Neutrophil (primary cell): Measurements from ENCODE around the gene PTPRD.

Experiments
- H3K27ac ChIP-seq: fragments of 200-600 bp; sonication (generic); 2 replicates; pipeline ENCODE4 v1.5.1; 2016; ENCODE audit warnings: mild to moderate bottlenecking, moderate library complexity
- H3K27me3 ChIP-seq: fragments of 200-600 bp; sonication (generic); 2 replicates; pipeline ENCODE4 v1.6.0; 2016; ENCODE audit warnings: mild to moderate bottlenecking
- H3K36me3 ChIP-seq: fragments of 200-600 bp; sonication (generic); 2 replicates; pipeline ENCODE4 v1.5.1; 2017
- H3K4me1 ChIP-seq, 2 experiments: fragments of 200-600 bp in 1 of 2; sonication (generic) in 1 of 2; 1 replicate in 1 of 2; 2 replicates in 1 of 2; pipeline versions ENCODE4 v1.5.1 to v1.6.1; 2013 to 2016; ENCODE audit warnings: low read depth in 1 of 2, low read length in 1 of 2, mild to moderate bottlenecking in 1 of 2, moderate library complexity in 1 of 2; ENCODE audit not compliant: control insufficient read depth in 1 of 2, insufficient read depth in 1 of 2
- H3K4me3 ChIP-seq, 2 experiments: fragments of 200-600 bp in 1 of 2; sonication (generic) in 1 of 2; 1 replicate in 1 of 2; 2 replicates in 1 of 2; pipeline ENCODE4 v1.5.1; 2013 to 2016; ENCODE audit warnings: low read depth in 1 of 2, low read length in 1 of 2, mild to moderate bottlenecking in 1 of 2, moderate library complexity in 1 of 2
- H3K9me3 ChIP-seq: fragments of 200-600 bp; sonication (generic); 2 replicates; pipeline ENCODE4 v1.5.1; 2016
- CTCF ChIP-seq: fragments of 200-600 bp; sonication (generic); IDR thresholded peaks from 2 replicates; pipeline ENCODE4 v1.5.1; 2016; ENCODE audit warnings: antibody characterized with exemption

Gene PTPRD

GRCh38 chr9:9679433-9679832 lies 933.4 kb downstream of the PTPRD start:
- Histone ChIP-seq H3K4me3 (no peak overlapping the region), H3K9me3 (no peaks in the 10 kb centered on the region), H3K27me3 (no peaks in the 10 kb centered on the region), H3K27ac (no peak overlapping the region), H3K4me1 (no peaks in the 10 kb centered on the region), H3K36me3 (no peaks in the 10 kb centered on the region)
- no peak for TF ChIP-seq CTCF

- no peak overlapping the region for H3K27ac ChIP-seq
- H3K9me3 ChIP-seq, result no peaks in the 10 kb centered on the region
- no peaks in the 10 kb centered on the region for H3K36me3 ChIP-seq
- H3K4me1 ChIP-seq, result no peaks in the 10 kb centered on the region
- no peaks in the 10 kb centered on the region for H3K27me3 ChIP-seq
- no peak for TF ChIP-seq CTCF
- no peak overlapping the region for H3K4me3 ChIP-seq
These were observed 938.3 kb downstream of the PTPRD start for GRCh38 chr9:9674461-9674860.

GRCh38 chr9:9670454-9670853 lies 942.3 kb downstream of the PTPRD start:
- Histone ChIP-seq H3K4me3 (no peak overlapping the region), H3K27ac (no peak overlapping the region), H3K27me3 (no peaks in the 10 kb centered on the region), H3K9me3 (no peaks in the 10 kb centered on the region), H3K4me1 (no peaks in the 10 kb centered on the region), H3K36me3 (no peaks in the 10 kb centered on the region)
- TF ChIP-seq CTCF, result no peak

GRCh38 chr9:9645006-9645405 lies 967.8 kb downstream of the PTPRD start:
- Histone ChIP-seq H3K4me3 (no peak overlapping the region), H3K27ac (no peak overlapping the region), H3K36me3 (no peaks in the 10 kb centered on the region), H3K9me3 (no peaks in the 10 kb centered on the region), H3K27me3 (no peaks in the 10 kb centered on the region), H3K4me1 (no peaks in the 10 kb centered on the region)
- TF ChIP-seq CTCF, result no peak

- H3K27ac ChIP-seq, result no peak overlapping the region
- TF ChIP-seq CTCF, result no peak
- no peaks in the 10 kb centered on the region for H3K9me3 ChIP-seq
- H3K4me1 ChIP-seq, result no peaks in the 10 kb centered on the region
- H3K36me3 ChIP-seq, result no peaks in the 10 kb centered on the region
- H3K4me3 ChIP-seq, result no peak overlapping the region
- H3K27me3 ChIP-seq, result no peaks in the 10 kb centered on the region
These were observed 981.5 kb downstream of the PTPRD start for GRCh38 chr9:9631284-9631683.

GRCh38 chr9:9625248-9625647 lies 987.6 kb downstream of the PTPRD start:
- Histone ChIP-seq H3K4me3 (no peak overlapping the region), H3K36me3 (no peaks in the 10 kb centered on the region), H3K27ac (no peak overlapping the region), H3K27me3 (no peaks in the 10 kb centered on the region), H3K9me3 (no peaks in the 10 kb centered on the region), H3K4me1 (no peaks in the 10 kb centered on the region)
- TF ChIP-seq CTCF, result no peak
